ENCODE data around the gene SENP2.

- TF ChIP-seq CTCF (conservative IDR thresholded peaks at IDR 0.05 in 1 of 2, IDR thresholded peaks at IDR 0.05 in 1 of 2; ENCODE audit: extremely low read depth in 1 of 2, insufficient read depth in 1 of 2, low read depth in 1 of 2, low read length in 2 of 2), result no peak
- no peak for TF ChIP-seq EZH2 (IDR thresholded peaks at IDR 0.05; ENCODE audit: borderline replicate concordance, low read length)
Measured at GRCh38 chr3:185584686-185585085, 1.4 kb upstream of the SENP2 start.

Data from mammary epithelial cell (primary cell).